GM23338 (cell line): ENCODE results near the gene MRRF. TPM values are rescaled to one million over a fixed set of nuclear protein-coding genes. Genes with fewer than 3 reads are reported as not detected.

Experiments used
- ATAC-seq: fragments of 200-7000 bp; cut with Tn5 transposase; 3 replicates; pipeline ENCODE4 v1.9.1; 2020
- DNase-seq: peaks from one replicate; pipeline ENCODE4 v3.0.0-alpha.2; 2015; ENCODE audit warnings: low spot score
- H2AFZ ChIP-seq: fragments of 200-600 bp; sonication (generic); 2 replicates; pipeline ENCODE4 v1.8.0; 2016; ENCODE audit warnings: antibody characterized with exemption, mild to moderate bottlenecking, moderate library complexity
- H3F3A ChIP-seq: fragments of 200-600 bp; sonication (generic); replicated peaks from 2 replicates; pipeline ENCODE4 v1.8.0; 2017; ENCODE audit warnings: antibody characterized with exemption, mixed run types, low read depth
- H3K27ac ChIP-seq: fragments of 200-600 bp; sonication (generic); 2 replicates; pipeline ENCODE4 v1.6.1; 2016; ENCODE audit warnings: low read depth
- H3K27me3 ChIP-seq: fragments of 200-600 bp; sonication (generic); 2 replicates; pipeline ENCODE4 v1.8.0; 2016; ENCODE audit warnings: mild to moderate bottlenecking, mixed run types, moderate library complexity; ENCODE audit not compliant: insufficient read depth
- H3K36me3 ChIP-seq: fragments of 200-600 bp; sonication (generic); 2 replicates; pipeline ENCODE4 v1.8.0; 2016; ENCODE audit warnings: mild to moderate bottlenecking; ENCODE audit not compliant: insufficient read depth
- H3K4me1 ChIP-seq: fragments of 200-600 bp; sonication (generic); 2 replicates; pipeline ENCODE4 v1.8.0; 2016; ENCODE audit warnings: mild to moderate bottlenecking, moderate library complexity; ENCODE audit not compliant: insufficient read depth
- H3K4me2 ChIP-seq: fragments of 200-600 bp; sonication (generic); 2 replicates; pipeline ENCODE4 v1.7.1; 2017; ENCODE audit warnings: mixed run types
- H3K4me3 ChIP-seq: fragments of 200-600 bp; sonication (generic); 2 replicates; pipeline ENCODE4 v1.6.1; 2016; ENCODE audit warnings: mixed run types
- H3K79me2 ChIP-seq: fragments of 200-600 bp; sonication (generic); replicated peaks from 2 replicates; pipeline ENCODE4 v1.8.0; 2017; ENCODE audit warnings: mild to moderate bottlenecking; ENCODE audit not compliant: insufficient read depth
- H3K9me2 ChIP-seq: fragments of 200-600 bp; sonication (generic); 2 replicates; pipeline ENCODE4 v1.8.0; 2017; ENCODE audit not compliant: insufficient read depth
- H4K20me1 ChIP-seq: fragments of 200-600 bp; sonication (generic); replicated peaks from 2 replicates; pipeline ENCODE4 v1.8.0; 2017; ENCODE audit warnings: mild to moderate bottlenecking; ENCODE audit not compliant: insufficient read depth
- H3K27ac Mint-ChIP-seq: 2 replicates; pipeline ENCODE4 v1.8.0; 2020; ENCODE audit warnings: inconsistent platforms, mild to moderate bottlenecking, moderate library complexity, mixed read lengths
- H3K27me3 Mint-ChIP-seq: 3 replicates; pipeline ENCODE4 v1.8.0; 2022; ENCODE audit warnings: low read depth, mild to moderate bottlenecking, moderate library complexity, mixed read lengths, inconsistent platforms; ENCODE audit not compliant: insufficient read depth, poor library complexity
- H3K36me3 Mint-ChIP-seq: 3 replicates; pipeline ENCODE4 v1.8.0; 2021; ENCODE audit warnings: low read depth, mild to moderate bottlenecking, inconsistent platforms, moderate library complexity, mixed read lengths
- H3K4me1 Mint-ChIP-seq: 3 replicates; pipeline ENCODE4 v1.8.0; 2020; ENCODE audit warnings: mild to moderate bottlenecking, inconsistent platforms, mixed read lengths
- H3K4me3 Mint-ChIP-seq: 3 replicates; pipeline ENCODE4 v1.8.0; 2021; ENCODE audit warnings: moderate library complexity, mild to moderate bottlenecking, inconsistent platforms, mixed read lengths
- H3K9me3 Mint-ChIP-seq: 3 replicates; pipeline ENCODE4 v1.8.0; 2020; ENCODE audit warnings: moderate library complexity, mild to moderate bottlenecking, inconsistent platforms, mixed read lengths
- CREB1 ChIP-seq: fragments of 250-450 bp; sonication (Bioruptor Pico); IDR thresholded peaks from 2 replicates; pipeline ENCODE4 v1.5.0; 2020; ENCODE audit warnings: low read depth, mild to moderate bottlenecking, moderate library complexity
- EZH2 ChIP-seq: fragments of 200-600 bp; sonication (generic); IDR thresholded peaks from one replicate; pipeline ENCODE4 v1.8.0; 2017; ENCODE audit warnings: antibody characterized with exemption, mild to moderate bottlenecking, low read depth; ENCODE audit not compliant: unreplicated experiment
- EZH2phosphoT487 ChIP-seq: fragments of 200-600 bp; sonication (generic); IDR thresholded peaks from one replicate; pipeline ENCODE4 v1.8.1; 2018; ENCODE audit warnings: antibody characterized with exemption; ENCODE audit not compliant: unreplicated experiment
- ZNF114 ChIP-seq: fragments of 250-450 bp; sonication (Bioruptor Pico); IDR thresholded peaks from 2 replicates; pipeline ENCODE4 v1.5.0; 2020; ENCODE audit warnings: mild to moderate bottlenecking, moderate library complexity
- polyA plus RNA-seq: library from polyadenylated mRNA; unstranded; fragments of >200 nt; fragmentation: Nextera tagmentation; extraction: Ambion mirVana; gene quantifications from 2 replicates; pipeline ENCODE4 v1.2.1, GENCODE V29; 2016
- total RNA-seq: library from RNA; depleted of rRNA; stranded (reverse); fragments of >200 nt; shearing (Covaris generic); gene quantifications from 2 replicates; pipeline ENCODE4 v1.2.3, GENCODE V29; 2014
- TF ChIP-seq, protein P1 (sequence below): IDR thresholded peaks from 2 replicates; pipeline ENCODE4 v1.6.1; 2016; ENCODE audit warnings: antibody characterized with exemption
- TF ChIP-seq, protein P2 (sequence below): fragments of 250-450 bp; sonication (Bioruptor Pico); IDR thresholded peaks from 2 replicates; pipeline ENCODE4 v1.5.0; 2020; ENCODE audit warnings: mild to moderate bottlenecking, moderate library complexity
- TF ChIP-seq, protein P3 (sequence below), 2 experiments: fragments of 200-600 bp in 1 of 2; sonication (generic) in 1 of 2; conservative IDR thresholded peaks; 2 replicates each; pipeline versions ENCODE4 v1.5.1 to v1.6.1; 2016 to 2017; ENCODE audit warnings: antibody characterized with exemption in 2 of 2, low read depth in 2 of 2, mild to moderate bottlenecking in 2 of 2, moderate library complexity in 1 of 2

Gene MRRF
- total and polyA plus RNA-seq, 2 experiments from 2014 or later, result 27.8 to 32.7 TPM

DNA sequence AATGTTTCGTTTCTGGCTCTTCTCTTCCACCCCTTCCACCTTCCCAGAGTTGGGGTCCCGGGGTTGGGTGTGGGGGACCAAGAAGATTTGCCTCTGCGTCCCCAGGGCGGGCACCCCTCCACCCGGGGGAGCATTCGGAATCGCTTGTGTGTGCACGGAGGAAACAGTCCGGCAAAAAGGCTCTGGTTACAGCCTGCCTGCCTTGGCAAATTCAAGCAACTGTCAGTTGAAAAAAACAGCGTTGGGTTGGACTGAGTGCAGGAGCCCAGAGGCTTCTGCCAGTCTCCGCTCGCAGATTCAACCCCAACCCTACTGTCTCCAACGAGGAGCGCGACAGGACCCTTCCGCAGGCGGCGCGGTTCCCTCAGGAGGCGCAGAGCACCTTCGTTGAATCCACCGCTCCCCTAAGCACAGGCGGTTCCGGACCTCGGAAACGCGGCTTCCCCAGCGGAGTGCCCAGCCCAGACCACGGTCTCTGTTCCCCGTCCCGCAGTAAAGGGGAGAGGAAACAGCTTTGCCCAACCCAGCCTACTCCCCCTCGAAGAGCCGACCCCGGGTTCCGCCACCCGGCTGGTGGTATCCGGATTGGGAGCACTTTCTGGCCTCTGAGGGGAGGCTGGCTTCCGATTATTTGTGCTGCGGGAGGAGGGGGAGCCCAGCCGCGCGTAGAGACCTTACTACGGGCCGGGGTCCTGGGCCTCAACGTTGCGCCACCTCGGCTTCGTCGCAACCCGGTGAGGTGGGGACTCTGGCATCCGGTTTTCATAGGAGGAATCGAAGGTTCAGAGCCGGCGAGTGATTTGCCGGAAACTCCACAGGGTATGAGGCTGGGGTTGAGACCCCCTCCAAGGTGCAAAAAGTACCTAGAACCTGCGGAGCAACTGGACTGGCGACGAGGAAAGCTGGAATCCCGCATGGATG lies 45.5 kb upstream of the MRRF start:
- peaks cover 100% of the 10 kb centered on the region for H3K27me3 Mint-ChIP-seq
- ATAC-seq (peak; percentile 11), DNase-seq (peak; percentile 69)
- Histone ChIP-seq H3K36me3 (no peaks in the 10 kb centered on the region), H2AFZ (peak overlapping the region; percentile 97), H3K4me3 (peak overlapping the region; percentile 63), H3K4me1 (peaks cover 45% of the 10 kb centered on the region), H3F3A (peaks cover 15% of the 10 kb centered on the region), H3K9me2 (peaks cover 3% of the 10 kb centered on the region; the same call in 1 of the 2 replicates), H3K27me3 (peaks cover 100% of the 10 kb centered on the region), H3K4me2 (peak overlapping the region; percentile 85), H3K79me2 (no peaks in the 10 kb centered on the region), H3K27ac (no peak overlapping the region), H4K20me1 (peaks cover 10% of the 10 kb centered on the region; the same call in 1 of the 2 replicates)
- peak overlapping the region; percentile 71 for H3K4me3 Mint-ChIP-seq
- peaks cover 53% of the 10 kb centered on the region for H3K4me1 Mint-ChIP-seq
- H3K9me3 Mint-ChIP-seq, result peaks cover 7% of the 10 kb centered on the region
- no peak overlapping the region for H3K27ac Mint-ChIP-seq
- no peaks in the 10 kb centered on the region; the same call in 2 of the 3 replicates for H3K36me3 Mint-ChIP-seq
- TF ChIP-seq ZNF114 (CRISPR knock-in tag) (no peak), EZH2 (peak; percentile 99), CREB1 (CRISPR knock-in tag) (no peak), EZH2phosphoT487 (peak; percentile 72)
- TF ChIP-seq, protein P1, sequence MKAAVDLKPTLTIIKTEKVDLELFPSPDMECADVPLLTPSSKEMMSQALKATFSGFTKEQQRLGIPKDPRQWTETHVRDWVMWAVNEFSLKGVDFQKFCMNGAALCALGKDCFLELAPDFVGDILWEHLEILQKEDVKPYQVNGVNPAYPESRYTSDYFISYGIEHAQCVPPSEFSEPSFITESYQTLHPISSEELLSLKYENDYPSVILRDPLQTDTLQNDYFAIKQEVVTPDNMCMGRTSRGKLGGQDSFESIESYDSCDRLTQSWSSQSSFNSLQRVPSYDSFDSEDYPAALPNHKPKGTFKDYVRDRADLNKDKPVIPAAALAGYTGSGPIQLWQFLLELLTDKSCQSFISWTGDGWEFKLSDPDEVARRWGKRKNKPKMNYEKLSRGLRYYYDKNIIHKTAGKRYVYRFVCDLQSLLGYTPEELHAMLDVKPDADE, result 0 out of 2 replicates have a peak, but pooled peaks have one; percentile 14
- TF ChIP-seq, protein P2, sequence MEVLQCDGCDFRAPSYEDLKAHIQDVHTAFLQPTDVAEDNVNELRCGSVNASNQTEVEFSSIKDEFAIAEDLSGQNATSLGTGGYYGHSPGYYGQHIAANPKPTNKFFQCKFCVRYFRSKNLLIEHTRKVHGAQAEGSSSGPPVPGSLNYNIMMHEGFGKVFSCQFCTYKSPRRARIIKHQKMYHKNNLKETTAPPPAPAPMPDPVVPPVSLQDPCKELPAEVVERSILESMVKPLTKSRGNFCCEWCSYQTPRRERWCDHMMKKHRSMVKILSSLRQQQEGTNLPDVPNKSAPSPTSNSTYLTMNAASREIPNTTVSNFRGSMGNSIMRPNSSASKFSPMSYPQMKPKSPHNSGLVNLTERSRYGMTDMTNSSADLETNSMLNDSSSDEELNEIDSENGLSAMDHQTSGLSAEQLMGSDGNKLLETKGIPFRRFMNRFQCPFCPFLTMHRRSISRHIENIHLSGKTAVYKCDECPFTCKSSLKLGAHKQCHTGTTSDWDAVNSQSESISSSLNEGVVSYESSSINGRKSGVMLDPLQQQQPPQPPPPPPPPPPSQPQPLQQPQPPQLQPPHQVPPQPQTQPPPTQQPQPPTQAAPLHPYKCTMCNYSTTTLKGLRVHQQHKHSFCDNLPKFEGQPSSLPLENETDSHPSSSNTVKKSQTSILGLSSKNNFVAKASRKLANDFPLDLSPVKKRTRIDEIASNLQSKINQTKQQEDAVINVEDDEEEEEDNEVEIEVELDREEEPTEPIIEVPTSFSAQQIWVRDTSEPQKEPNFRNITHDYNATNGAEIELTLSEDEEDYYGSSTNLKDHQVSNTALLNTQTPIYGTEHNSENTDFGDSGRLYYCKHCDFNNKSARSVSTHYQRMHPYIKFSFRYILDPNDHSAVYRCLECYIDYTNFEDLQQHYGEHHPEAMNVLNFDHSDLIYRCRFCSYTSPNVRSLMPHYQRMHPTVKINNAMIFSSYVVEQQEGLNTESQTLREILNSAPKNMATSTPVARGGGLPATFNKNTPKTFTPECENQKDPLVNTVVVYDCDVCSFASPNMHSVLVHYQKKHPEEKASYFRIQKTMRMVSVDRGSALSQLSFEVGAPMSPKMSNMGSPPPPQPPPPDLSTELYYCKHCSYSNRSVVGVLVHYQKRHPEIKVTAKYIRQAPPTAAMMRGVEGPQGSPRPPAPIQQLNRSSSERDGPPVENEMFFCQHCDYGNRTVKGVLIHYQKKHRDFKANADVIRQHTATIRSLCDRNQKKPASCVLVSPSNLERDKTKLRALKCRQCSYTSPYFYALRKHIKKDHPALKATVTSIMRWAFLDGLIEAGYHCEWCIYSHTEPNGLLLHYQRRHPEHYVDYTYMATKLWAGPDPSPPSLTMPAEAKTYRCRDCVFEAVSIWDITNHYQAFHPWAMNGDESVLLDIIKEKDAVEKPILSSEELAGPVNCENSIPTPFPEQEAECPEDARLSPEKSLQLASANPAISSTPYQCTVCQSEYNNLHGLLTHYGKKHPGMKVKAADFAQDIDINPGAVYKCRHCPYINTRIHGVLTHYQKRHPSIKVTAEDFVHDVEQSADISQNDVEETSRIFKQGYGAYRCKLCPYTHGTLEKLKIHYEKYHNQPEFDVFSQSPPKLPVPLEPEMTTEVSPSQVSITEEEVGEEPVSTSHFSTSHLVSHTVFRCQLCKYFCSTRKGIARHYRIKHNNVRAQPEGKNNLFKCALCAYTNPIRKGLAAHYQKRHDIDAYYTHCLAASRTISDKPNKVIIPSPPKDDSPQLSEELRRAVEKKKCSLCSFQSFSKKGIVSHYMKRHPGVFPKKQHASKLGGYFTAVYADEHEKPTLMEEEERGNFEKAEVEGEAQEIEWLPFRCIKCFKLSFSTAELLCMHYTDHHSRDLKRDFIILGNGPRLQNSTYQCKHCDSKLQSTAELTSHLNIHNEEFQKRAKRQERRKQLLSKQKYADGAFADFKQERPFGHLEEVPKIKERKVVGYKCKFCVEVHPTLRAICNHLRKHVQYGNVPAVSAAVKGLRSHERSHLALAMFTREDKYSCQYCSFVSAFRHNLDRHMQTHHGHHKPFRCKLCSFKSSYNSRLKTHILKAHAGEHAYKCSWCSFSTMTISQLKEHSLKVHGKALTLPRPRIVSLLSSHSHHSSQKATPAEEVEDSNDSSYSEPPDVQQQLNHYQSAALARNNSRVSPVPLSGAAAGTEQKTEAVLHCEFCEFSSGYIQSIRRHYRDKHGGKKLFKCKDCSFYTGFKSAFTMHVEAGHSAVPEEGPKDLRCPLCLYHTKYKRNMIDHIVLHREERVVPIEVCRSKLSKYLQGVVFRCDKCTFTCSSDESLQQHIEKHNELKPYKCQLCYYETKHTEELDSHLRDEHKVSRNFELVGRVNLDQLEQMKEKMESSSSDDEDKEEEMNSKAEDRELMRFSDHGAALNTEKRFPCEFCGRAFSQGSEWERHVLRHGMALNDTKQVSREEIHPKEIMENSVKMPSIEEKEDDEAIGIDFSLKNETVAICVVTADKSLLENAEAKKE, result no peak
- TF ChIP-seq, protein P3, sequence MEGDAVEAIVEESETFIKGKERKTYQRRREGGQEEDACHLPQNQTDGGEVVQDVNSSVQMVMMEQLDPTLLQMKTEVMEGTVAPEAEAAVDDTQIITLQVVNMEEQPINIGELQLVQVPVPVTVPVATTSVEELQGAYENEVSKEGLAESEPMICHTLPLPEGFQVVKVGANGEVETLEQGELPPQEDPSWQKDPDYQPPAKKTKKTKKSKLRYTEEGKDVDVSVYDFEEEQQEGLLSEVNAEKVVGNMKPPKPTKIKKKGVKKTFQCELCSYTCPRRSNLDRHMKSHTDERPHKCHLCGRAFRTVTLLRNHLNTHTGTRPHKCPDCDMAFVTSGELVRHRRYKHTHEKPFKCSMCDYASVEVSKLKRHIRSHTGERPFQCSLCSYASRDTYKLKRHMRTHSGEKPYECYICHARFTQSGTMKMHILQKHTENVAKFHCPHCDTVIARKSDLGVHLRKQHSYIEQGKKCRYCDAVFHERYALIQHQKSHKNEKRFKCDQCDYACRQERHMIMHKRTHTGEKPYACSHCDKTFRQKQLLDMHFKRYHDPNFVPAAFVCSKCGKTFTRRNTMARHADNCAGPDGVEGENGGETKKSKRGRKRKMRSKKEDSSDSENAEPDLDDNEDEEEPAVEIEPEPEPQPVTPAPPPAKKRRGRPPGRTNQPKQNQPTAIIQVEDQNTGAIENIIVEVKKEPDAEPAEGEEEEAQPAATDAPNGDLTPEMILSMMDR (conservative IDR thresholded peaks at IDR 0.05; ENCODE audit: low read depth in 2 of 2), result no peak
